GM19238 (cell line): ENCODE results near the gene ARHGEF28.

Experiments
- DNase-seq: peaks from one replicate; pipeline ENCODE4 v3.0.0; 2011; ENCODE audit warnings: low spot score; ENCODE audit not compliant: insufficient read length

Gene ARHGEF28, protein sequence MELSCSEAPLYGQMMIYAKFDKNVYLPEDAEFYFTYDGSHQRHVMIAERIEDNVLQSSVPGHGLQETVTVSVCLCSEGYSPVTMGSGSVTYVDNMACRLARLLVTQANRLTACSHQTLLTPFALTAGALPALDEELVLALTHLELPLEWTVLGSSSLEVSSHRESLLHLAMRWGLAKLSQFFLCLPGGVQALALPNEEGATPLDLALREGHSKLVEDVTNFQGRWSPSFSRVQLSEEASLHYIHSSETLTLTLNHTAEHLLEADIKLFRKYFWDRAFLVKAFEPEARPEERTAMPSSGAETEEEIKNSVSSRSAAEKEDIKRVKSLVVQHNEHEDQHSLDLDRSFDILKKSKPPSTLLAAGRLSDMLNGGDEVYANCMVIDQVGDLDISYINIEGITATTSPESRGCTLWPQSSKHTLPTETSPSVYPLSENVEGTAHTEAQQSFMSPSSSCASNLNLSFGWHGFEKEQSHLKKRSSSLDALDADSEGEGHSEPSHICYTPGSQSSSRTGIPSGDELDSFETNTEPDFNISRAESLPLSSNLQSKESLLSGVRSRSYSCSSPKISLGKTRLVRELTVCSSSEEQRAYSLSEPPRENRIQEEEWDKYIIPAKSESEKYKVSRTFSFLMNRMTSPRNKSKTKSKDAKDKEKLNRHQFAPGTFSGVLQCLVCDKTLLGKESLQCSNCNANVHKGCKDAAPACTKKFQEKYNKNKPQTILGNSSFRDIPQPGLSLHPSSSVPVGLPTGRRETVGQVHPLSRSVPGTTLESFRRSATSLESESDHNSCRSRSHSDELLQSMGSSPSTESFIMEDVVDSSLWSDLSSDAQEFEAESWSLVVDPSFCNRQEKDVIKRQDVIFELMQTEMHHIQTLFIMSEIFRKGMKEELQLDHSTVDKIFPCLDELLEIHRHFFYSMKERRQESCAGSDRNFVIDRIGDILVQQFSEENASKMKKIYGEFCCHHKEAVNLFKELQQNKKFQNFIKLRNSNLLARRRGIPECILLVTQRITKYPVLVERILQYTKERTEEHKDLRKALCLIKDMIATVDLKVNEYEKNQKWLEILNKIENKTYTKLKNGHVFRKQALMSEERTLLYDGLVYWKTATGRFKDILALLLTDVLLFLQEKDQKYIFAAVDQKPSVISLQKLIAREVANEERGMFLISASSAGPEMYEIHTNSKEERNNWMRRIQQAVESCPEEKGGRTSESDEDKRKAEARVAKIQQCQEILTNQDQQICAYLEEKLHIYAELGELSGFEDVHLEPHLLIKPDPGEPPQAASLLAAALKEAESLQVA (N-terminal part only)

DNA sequence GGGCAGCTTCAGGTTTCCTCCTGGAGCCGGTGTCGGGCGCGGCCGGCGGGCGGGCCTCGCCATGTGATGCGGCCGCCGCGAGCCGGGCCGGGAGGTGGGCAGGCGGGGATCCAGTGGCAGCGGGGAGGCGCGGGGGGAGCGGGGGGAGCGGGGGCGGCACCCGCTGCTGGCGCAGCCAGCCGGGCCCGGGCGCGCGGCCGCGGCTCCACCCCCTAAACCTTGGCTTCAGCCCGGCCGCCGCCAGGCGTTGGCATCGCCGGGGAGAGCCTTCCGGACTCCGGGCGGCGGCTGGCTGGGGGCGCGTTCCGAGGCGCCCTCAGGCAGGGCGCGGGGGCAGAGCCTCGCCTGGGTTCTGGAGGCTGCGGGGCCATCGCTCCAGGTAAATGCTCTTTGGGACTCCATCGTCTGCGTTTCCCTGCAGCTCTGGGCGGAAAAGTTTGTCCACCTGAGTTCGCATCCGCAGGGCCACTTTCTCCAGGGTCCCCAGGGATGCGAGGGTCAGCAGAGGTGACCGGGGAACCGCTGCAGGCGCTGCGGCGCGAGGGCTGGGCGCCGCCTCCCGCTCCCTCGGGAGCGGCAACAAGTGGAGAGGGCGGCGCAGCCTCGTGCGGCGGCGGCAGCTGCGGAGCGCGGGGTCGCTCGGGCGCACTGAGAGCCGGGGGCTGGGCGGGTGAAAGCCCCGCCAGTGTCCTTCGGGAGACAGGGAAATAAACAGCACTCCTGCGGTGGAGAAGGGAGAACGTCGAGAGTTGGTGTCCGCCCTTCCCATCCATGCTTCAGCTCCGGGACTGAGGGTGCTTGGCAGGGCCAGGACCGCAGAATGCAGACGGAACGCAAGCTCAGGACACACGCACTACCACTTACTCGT lies at the start of gene ARHGEF28:
ARHGEF28 (plus strand) TSS at position 253 of the 868 bp plus-strand sequence. CDS start 58,656 bp downstream, outside the sequence.
- DNase-seq = no peak

DNA sequence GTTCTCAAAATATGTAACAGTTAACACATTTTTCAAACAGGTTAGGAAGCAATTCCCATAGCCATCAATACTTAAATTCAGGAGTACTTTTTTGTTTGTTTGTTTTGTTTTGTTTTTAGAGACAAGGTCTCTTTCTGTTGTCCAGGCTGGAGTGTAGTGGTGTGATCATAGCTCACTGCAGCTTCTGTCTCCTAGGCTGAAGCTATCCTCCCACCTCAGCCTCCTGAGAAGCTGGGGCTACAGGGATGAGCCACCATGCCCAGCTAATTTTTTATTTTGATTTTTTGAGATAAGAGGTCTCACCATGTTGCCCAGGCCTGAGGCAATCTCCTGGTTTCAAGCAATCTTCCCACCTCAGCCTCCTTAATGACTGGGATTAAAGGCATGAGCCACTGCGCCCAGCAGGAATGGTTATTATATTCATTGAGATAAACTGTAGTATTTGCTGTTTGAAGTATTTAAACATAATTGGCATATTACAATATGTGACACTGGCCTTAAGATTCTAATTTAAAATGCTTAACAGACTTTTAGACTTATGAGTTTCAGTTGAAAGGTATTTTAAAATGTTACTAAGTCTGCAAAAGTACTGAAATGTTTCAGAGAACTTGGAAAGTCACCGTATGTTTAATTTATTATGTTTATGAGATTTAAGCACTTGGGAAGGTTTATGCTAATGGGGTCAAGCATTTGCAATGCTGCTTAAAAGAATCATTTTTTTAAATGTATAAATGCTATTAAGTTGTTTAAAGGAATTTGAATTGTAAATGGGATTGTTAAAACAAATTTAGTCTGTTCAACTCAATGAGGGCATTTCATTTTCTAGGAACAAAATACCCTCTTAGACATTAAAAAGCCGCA lies 43.5 kb upstream of the ARHGEF28 start:
- no peak for DNase-seq

DNA sequence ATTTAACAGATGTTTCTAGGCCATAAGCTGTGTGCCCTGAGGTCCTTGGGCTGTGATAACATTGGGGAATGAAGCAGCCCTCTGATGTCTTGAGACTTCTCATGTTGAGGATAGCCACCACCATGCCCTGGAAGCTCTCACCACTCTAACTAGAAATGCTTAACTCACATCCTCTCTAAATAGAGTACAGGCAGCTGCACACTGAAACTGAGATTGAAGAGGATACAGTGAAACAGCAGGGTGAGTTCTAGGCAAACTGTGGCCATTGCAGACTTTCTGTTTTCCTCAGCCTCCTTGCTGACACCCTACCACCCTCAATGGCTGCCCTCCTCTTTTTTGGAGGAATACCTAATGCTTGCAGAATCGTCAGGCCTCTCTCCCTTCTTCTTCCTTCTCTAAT lies 38.1 kb upstream of the ARHGEF28 start:
- DNase-seq = no peak

GRCh38 chr5:73591102-73591695 lies 34.8 kb upstream of the ARHGEF28 start:
- peak; percentile 6 for DNase-seq

- DNase-seq = no peak
Measured at GRCh38 chr5:73591698-73592501, 34.1 kb upstream of the ARHGEF28 start.

- DNase-seq = no peak
Measured at GRCh38 chr5:73592551-73592950, 33.4 kb upstream of the ARHGEF28 start.

- no peak for DNase-seq
Measured at GRCh38 chr5:73596705-73597328, 29.2 kb upstream of the ARHGEF28 start.

DNA sequence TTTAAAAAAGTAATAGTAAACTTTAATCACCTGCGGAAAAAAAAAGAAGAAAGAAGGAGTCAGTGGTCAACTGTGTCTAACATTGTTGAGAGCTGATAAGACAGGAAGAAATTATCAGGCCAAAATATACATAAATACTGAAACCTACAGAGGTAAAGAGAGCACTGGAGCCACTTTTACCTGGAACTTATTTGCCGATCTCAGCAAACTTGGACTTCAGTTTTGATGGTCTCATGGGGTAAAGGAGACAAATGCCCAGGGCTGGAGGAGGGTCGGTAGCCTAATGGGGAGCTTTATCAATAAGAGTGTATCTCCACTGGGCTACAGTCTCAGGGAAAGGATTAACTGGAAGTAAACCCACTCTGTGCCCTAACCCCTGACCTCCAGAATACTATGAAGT lies 26.6 kb upstream of the ARHGEF28 start:
- DNase-seq = no peak

GRCh38 chr5:73603998-73604397 lies 22.0 kb upstream of the ARHGEF28 start:
- DNase-seq = no peak

- DNase-seq = no peak
Measured at GRCh38 chr5:73605223-73606087, 20.5 kb upstream of the ARHGEF28 start.

- DNase-seq = no peak
Measured at GRCh38 chr5:73606206-73606753, 19.7 kb upstream of the ARHGEF28 start.

DNA sequence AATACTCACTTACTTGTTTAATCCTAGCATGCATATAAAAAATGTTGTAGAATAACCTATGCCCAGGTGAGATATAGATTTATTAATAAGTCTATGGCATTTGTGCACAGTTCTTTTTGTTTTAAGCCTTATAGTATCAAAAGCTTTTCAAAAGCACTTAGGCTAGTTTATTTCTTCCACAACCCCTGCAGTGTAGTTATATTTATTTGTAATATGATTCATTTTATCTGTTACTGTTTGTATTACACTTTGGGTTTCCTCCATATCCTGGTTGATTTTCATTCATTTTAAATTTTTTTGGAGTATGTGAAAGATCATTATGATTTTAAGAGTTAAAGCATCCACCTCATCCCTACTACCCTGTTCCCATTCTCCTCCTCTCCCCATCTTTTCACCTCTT lies 18.8 kb upstream of the ARHGEF28 start:
- no peak for DNase-seq

- no peak for DNase-seq
Measured at GRCh38 chr5:73612799-73613198, 13.2 kb upstream of the ARHGEF28 start.

DNA sequence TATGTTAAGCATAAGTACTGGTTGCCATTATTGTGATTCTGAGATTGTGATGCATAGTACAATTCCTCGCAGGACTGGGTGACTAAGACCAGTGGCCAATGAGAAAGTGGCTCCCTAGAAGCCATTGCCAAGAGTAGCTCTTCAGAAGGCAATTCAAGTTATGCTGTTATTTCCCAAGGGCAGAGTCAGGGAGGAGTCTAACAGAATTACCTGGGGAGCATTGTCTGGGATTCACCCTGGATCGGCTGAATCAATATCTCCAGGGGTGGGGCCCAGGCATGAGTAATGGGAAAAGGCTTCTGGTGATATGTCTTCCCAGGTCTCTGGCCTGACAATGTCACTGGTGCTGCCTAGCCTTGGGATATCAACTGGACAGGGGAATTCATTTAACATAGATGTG lies 10.9 kb upstream of the ARHGEF28 start:
- no peak for DNase-seq

GRCh38 chr5:73615947-73616346 lies 10.0 kb upstream of the ARHGEF28 start:
- no peak for DNase-seq

DNA sequence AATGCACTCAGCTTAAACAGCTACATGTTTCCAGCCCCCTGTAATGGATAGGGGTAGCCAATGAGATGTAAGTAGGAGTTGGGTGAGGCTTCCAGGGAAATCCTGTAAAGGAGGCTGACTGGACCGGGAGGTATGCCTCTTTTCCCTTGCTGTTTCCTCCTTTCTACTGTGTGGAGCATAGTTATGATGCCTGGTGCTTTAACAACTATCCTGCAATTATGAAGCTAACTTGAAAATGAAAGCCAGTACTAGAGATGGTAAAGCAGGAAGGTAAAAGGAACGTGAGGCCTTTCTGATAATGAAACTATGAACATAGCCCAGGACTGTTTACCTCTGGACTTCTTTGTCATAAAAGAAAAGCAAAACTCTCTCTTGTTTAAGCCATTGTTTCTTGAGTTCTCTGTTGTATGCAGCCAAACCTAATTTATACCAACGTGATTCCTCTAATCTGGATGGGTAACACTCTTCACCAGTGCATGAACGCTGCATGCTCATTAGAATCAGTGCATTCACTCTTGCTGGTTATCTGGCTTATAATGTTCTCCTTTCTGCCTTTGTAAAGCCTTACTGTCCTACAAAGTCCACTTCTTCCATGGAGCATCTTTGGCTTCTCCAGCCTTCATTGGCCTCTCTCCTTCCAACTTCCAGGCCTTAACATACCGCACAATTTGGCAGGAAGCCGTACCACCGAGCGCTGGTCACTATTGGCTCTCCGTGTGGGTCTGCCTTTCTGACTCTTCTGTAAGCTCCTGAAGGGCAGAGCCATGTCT lies 8.3 kb upstream of the ARHGEF28 start:
- no peak for DNase-seq
